Heart left ventricle (tissue), 13 donors: ENCODE measurements around the gene R3HDM2.

Experiments
- POLR2A ChIP-seq, 2 donors: fragments of 450-650 bp; IDR thresholded peaks; one replicate each; pipeline ENCODE4 v1.6.1; 2017; ENCODE audit warnings: antibody characterized with exemption in 2 of 2, mild to moderate bottlenecking in 2 of 2, moderate library complexity in 2 of 2
- TF ChIP-seq, protein P1 (sequence below), 12 donors: fragments of 200-600 bp; sonication (generic) in 4 of 12; IDR thresholded peaks; one replicate each; pipeline versions ENCODE4 v1.5.0 to v1.8.0; 2018 to 2022; ENCODE audit warnings: antibody characterized with exemption in 12 of 12, mild to moderate bottlenecking in 5 of 12
- donor health status: ischemic (EF 13 %, LVEDD 7.1; RV severe dilation, severe dysfunction).
- donor health status: DM: no; HTN: yes; CAD: no.
- donor health status: DM: no; HTN: no; CAD: no.
- donor health status: ischemic (EF 25% LVEDD 6.9; RV normal size, moderate dysfunction).
- donor health status: ischemic (EF 25% LVEDD 5.7; RV mildly dilated, moderate dysfunction).
- donor health status: ischemic (EF 35%, LVEDD 5.7; RV mildly dilated, moderate dysfunction).
- donor health status: nonischemic (EF 11% LVEDD 7.7; RV severe dilation, severe dysfunction).
- donor health status: DM: yes; HTN: yes; CAD: no.
- donor health status: PGD.
- donor health status: ischemic (EF 29% LVEDD 5.4; RV normal size, mild dysfunction).
- donor health status: nonischemic (EF 23%, LVEDD 6.1; RV moderate dilation, normal function).

DNA sequence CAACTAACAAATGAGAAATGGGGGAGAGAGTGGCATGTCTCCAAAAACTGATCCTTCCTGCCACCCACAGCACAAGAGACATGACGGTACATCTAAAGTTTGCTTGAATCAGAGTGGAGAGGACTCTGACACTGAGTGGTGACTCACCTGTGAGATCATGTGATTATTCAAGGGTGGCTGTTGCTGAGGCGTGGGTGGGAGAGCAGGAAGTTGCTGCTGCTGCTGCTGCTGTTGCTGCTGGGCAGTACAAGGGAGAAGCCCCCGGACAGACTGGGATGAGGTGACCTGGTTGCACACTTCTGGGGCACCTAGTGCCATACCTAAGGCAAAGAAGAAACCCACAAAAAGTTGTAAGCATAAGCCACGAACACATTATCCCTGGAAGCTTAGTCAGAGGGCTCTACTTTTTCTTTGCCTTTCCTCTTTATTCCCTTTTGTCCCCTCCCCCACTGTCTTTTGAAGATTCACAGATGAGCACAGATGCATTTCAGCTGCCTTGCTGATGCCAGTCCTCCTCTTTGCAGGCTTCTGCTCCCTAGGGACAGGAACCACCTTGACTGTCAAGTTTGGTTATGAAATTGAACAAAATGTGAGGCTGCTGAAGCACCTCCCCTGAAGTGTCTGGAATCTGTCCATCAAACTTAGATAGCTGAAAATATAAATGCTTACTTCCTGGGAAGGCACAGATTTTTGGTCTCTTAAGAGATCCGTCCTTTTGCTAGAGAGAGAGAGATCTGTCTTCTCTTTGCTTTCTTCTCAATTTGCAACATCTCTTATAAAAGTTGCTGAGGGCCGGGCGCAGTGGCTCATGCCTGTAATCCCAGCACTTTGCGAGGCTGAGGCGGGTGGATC, 150.4 kb downstream of the R3HDM2 start:
- TF ChIP-seq, protein P1, sequence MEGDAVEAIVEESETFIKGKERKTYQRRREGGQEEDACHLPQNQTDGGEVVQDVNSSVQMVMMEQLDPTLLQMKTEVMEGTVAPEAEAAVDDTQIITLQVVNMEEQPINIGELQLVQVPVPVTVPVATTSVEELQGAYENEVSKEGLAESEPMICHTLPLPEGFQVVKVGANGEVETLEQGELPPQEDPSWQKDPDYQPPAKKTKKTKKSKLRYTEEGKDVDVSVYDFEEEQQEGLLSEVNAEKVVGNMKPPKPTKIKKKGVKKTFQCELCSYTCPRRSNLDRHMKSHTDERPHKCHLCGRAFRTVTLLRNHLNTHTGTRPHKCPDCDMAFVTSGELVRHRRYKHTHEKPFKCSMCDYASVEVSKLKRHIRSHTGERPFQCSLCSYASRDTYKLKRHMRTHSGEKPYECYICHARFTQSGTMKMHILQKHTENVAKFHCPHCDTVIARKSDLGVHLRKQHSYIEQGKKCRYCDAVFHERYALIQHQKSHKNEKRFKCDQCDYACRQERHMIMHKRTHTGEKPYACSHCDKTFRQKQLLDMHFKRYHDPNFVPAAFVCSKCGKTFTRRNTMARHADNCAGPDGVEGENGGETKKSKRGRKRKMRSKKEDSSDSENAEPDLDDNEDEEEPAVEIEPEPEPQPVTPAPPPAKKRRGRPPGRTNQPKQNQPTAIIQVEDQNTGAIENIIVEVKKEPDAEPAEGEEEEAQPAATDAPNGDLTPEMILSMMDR (IDR thresholded peaks at IDR 0.05), result no peak
- no peak for TF ChIP-seq POLR2A (IDR thresholded peaks at IDR 0.05)
